HG02981 (cell line): Measurements from ENCODE around the gene EIF3A.
"Not testable (repeated sequence)": the region's sequence is repeated elsewhere in the genome, so short reads cannot be mapped to it uniquely, and the experiment has no call there.

Source experiments
- ATAC-seq: cut with Tn5 transposase; IDR thresholded peaks from one replicate; pipeline ENCODE4 v1.9.1; 2021; ENCODE audit warnings: mild to moderate bottlenecking, moderate library complexity; ENCODE audit not compliant: unreplicated experiment

EIF3A gene

GRCh38 chr10:119100434-119101238, 20.0 kb upstream of the EIF3A start:
- no peak for ATAC-seq

- ATAC-seq: no peak
Measured at GRCh38 chr10:119098576-119098975, 18.0 kb upstream of the EIF3A start.

- ATAC-seq: not testable (repeated sequence)
Measured at GRCh38 chr10:119096641-119097415, 16.2 kb upstream of the EIF3A start.

GRCh38 chr10:119095640-119096039, 15.0 kb upstream of the EIF3A start:
- no peak for ATAC-seq

GRCh38 chr10:119090968-119091367, 10.4 kb upstream of the EIF3A start:
- no peak for ATAC-seq

GRCh38 chr10:119090026-119090795, 9.6 kb upstream of the EIF3A start:
- ATAC-seq: no peak

GRCh38 chr10:119087271-119087882, 6.8 kb upstream of the EIF3A start:
- ATAC-seq: no peak

- ATAC-seq: no peak
Measured at GRCh38 chr10:119084896-119085295, 4.3 kb upstream of the EIF3A start.

GRCh38 chr10:119079599-119080520, 757 bp downstream of the EIF3A start:
- peak; percentile 59 for ATAC-seq

- no peak for ATAC-seq
Measured at GRCh38 chr10:119078422-119079179, 2.0 kb downstream of the EIF3A start.

GRCh38 chr10:119073584-119073983, 7.0 kb downstream of the EIF3A start:
- no peak for ATAC-seq

- ATAC-seq: no peak
Measured at GRCh38 chr10:119070395-119071165, 10.0 kb downstream of the EIF3A start.

GRCh38 chr10:119061926-119062325, 18.7 kb downstream of the EIF3A start:
- ATAC-seq: no peak

GRCh38 chr10:119061352-119061751, 19.3 kb downstream of the EIF3A start:
- ATAC-seq: peak; percentile 48

- ATAC-seq: no peak
Measured at GRCh38 chr10:119060107-119060506, 20.5 kb downstream of the EIF3A start.

GRCh38 chr10:119059557-119059956, 21.1 kb downstream of the EIF3A start:
- no peak for ATAC-seq

- ATAC-seq: no peak
Measured at GRCh38 chr10:119058010-119058409, 22.6 kb downstream of the EIF3A start.

GRCh38 chr10:119055472-119055871, 25.1 kb downstream of the EIF3A start:
- no peak for ATAC-seq
